AG04449 (cell line): ENCODE measurements around the gene EFCAB14.

Experiments used
- CTCF ChIA-PET: fragments of 350-600 bp; formaldehyde crosslinking; extraction: SDS; loops from one replicate; lab custom pipeline; 2021; ENCODE audit warnings: antibody characterized with exemption; lab: Yijun Ruan, JAX
- POLR2A ChIA-PET: fragments of 400-600, 350-600 bp; formaldehyde crosslinking; extraction: SDS; loops from one replicate; lab custom pipeline; 2020; ENCODE audit warnings: antibody characterized with exemption, inconsistent platforms; lab: Yijun Ruan, JAX
- DNase-seq: peaks from one replicate; pipeline ENCODE4 v3.0.0-alpha.2; 2010; ENCODE audit warnings: low read depth, low spot score
- H3K4me3 ChIP-seq: 2 replicates; pipeline ENCODE4 v1.5.1; 2011; ENCODE audit warnings: low read depth, mild to moderate bottlenecking, control low read depth, low read length
- TF ChIP-seq, protein P1 (sequence below): IDR thresholded peaks from one replicate; pipeline ENCODE4 v1.5.1; 2011; ENCODE audit warnings: mild to moderate bottlenecking, moderate library complexity, low read length, control low read depth, inconsistent platforms; ENCODE audit not compliant: insufficient read depth; ENCODE audit errors: missing control alignments

Gene EFCAB14

DNA sequence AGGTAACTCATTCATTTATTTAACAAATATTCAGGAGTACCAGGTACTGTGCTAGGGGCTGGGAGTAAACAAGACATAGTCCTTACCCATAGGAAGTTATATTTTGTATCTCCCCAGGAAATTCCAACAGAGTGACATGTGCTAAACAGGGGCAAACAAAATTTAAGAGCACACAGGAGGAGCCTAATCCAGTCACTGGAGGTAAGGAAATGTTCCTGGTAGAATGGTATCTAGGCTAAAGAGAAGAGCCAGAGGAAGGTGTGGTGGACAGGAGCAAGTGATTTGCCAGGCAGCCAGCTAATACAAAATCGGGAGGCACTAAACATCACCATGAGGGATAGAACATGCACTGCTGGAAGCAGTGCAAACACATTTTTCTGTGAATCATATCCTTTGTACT, 36.9 kb downstream of the EFCAB14 start:
- TF ChIP-seq, protein P1, sequence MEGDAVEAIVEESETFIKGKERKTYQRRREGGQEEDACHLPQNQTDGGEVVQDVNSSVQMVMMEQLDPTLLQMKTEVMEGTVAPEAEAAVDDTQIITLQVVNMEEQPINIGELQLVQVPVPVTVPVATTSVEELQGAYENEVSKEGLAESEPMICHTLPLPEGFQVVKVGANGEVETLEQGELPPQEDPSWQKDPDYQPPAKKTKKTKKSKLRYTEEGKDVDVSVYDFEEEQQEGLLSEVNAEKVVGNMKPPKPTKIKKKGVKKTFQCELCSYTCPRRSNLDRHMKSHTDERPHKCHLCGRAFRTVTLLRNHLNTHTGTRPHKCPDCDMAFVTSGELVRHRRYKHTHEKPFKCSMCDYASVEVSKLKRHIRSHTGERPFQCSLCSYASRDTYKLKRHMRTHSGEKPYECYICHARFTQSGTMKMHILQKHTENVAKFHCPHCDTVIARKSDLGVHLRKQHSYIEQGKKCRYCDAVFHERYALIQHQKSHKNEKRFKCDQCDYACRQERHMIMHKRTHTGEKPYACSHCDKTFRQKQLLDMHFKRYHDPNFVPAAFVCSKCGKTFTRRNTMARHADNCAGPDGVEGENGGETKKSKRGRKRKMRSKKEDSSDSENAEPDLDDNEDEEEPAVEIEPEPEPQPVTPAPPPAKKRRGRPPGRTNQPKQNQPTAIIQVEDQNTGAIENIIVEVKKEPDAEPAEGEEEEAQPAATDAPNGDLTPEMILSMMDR: no peak
- ChIA-PET CTCF (no interaction called here), POLR2A (no interaction called here)
- no peak for DNase-seq
- no peak overlapping the region for H3K4me3 ChIP-seq

DNA sequence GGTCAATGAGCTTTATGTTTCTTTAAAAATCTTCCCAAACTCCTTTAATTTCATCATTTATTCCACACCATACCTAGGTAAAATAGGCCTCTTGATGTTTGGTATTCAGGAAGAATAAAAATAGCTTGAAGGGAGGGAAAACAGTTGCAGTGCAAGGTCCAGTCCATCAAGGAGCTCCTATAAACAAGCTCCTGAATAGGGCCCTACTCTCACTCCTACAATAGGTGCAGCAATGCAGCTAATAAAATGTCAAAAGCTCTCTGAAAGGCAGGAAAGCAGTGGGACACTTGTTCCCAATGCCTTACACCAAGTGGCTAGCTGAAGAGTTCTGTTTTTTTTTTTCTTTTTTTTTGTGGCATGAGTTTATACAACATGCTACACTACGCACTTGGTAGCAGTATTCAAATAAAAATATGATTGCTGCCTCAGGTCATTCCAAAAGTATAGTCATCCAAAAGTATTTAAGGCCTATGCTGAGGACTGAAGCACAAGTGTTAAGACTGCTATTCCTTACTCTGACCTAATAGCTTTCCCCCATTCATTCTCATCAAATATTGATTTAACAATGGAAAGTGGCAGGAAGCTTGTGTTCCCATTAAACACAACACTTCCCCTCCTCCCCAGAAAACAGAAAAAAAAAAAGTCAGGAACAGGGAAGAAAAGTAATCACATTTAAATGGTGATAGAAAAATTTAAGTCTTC, 37.4 kb downstream of the EFCAB14 start:
- POLR2A ChIA-PET: no interaction called here
- CTCF ChIA-PET: no interaction called here
- no peak for DNase-seq
- no peak overlapping the region for H3K4me3 ChIP-seq
- TF ChIP-seq, protein P1: no peak

DNA sequence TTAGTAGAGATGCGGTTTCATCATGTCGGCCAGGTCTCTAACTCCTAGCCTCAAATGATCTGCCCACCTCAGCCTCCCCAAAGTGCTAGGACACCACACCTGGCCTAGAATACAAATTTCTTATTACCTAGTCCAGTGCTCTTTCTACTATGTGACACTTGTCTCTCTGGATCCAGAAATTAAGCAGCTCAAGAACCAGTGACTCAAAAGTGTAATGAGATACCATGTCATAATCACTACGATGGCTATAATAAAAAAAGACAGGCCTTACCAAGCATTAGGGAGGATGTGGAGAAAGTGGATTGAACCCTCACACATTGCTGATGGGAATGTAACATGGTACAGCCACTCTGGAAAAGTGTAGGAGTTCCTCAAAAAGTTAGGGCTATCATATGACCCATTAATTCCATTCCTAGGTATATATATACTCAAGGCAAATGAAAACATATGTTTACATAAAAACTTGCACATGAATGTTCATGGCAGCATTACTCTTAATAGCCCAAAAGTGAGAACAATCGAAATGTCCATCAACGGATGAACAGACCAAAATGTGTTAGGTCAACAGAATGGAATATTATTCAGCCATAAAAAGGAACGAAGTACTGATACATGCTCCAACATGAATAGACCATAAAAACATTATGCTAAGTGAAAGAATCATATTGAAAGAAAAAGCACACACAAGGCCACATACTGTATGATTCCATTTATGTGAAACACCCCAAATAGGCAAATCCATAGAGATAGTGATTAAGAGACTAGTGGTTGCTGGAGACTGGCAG, 38.9 kb downstream of the EFCAB14 start:
- ChIA-PET CTCF (interaction anchor here (1.5 kb wide), 1 partner anchor 11 kb away, joined by 3 read pairs; the partner anchor contains the start of gene ATPAF1), POLR2A (no interaction called here)
- H3K4me3 ChIP-seq: no peak overlapping the region
- TF ChIP-seq, protein P1: no peak
- DNase-seq: no peak

DNA sequence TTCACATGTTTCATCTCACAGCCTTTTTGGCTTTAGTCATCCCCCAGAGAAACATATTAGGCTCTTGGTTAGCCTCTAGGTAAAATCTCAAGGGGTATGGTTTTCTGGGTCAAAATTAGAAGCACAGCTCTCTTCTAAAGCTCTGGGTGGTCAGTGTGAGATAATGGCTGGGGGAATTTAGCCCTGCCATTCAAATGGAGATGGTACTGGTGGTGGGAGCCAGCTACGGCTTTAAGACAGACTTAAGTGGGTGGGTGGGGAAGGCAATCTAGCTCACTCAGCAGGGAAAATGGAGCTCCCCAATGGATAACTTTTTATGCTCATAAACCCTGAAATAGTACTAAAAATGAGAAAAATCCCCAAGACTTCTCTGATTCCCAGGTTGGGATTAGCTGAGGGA, 41.6 kb downstream of the EFCAB14 start:
- DNase-seq: no peak
- ChIA-PET CTCF (interaction anchor here (0.7 to 1.9 kb wide), 6 partner anchors 9 to 145 kb away, joined by 3 to 6 read pairs (median 4); no protein-coding TSS in a partner anchor), POLR2A (no interaction called here)
- no peak overlapping the region for H3K4me3 ChIP-seq
- TF ChIP-seq, protein P1: no peak

DNA sequence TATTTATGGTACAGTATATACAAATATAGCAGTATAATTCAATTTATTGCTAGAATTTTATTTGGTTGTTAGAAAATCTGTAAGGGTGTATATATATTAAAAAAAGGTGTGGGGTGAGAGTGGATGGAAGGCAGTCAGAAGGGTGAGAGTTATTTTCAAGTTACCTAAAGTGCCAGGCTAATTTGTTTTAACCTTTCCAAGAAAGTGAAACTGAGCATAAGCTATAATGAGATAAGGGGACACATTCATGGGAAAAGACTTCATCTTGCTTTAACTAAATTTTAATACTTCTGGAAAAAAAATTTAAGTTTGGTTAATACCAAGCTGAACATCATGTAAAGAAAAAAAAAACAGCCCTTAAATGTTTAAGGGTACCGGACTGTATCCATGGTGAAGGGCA, 42.4 kb downstream of the EFCAB14 start:
- ChIA-PET CTCF (interaction anchor here (0.7 to 1.8 kb wide), 4 partner anchors 8 to 144 kb away, joined by 3 to 4 read pairs (median 3); no protein-coding TSS in a partner anchor), POLR2A (no interaction called here)
- TF ChIP-seq, protein P1: no peak
- DNase-seq: no peak
- H3K4me3 ChIP-seq: no peak overlapping the region

DNA sequence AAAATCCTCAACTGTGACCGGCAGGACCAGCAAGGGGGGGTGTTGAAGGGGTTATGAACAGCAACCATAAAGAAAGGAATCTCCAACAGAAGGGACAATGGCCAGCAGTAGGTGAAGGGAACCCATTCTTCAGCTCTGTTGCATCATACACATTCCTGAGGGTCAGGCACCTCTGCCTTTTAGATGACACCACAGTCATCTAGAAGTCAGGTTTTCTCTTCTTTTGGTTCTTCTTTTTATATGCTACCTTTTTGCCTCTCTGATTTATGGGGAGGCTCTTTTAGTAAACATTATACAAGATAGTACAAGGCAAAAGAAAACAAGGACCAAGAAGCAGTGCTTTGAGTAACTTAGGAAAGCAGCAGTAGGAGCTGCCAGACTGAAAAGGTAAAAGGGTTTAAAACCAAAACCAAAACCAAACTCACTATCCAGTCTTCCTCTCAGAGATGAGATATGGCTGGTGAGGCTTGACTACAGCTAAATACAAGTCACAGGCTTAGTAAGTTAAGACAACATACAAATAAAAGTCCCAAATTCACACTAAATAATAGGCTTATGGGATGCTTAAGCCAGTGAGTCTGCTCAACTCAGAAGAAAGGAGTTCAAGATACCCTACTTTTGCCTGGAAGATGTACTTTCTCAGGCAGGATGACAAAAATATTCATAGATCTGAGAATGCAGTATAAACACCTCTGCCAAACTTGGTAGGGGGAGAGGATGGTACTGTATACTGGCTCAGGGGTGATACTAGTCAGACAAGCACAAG, 43.2 kb downstream of the EFCAB14 start:
- CTCF ChIA-PET: interaction anchor here (1.1 to 1.8 kb wide), 2 partner anchors 20 to 143 kb away, joined by 3 to 4 read pairs; no protein-coding TSS in a partner anchor
- TF ChIP-seq, protein P1: no peak
- DNase-seq: no peak
- H3K4me3 ChIP-seq: no peak overlapping the region
- POLR2A ChIA-PET: interaction anchor here (0.5 kb wide), 1 partner anchor 15 kb away, joined by 6 read pairs; no protein-coding TSS in a partner anchor
